ENCODE results near the gene CLN3. TPM values are rescaled to one million over a fixed set of nuclear protein-coding genes. Genes with fewer than 3 reads are reported as not detected.
"Not testable (repeated sequence)": the region's sequence is repeated elsewhere in the genome, so short reads cannot be mapped to it uniquely, and the experiment has no call there.

CLN3 gene
- total and polyA plus RNA-seq, 12 donors = 8.4 to 78.0 (median 36.3) TPM

GRCh38 chr16:28502290-28502689 is 10.4 kb upstream of the CLN3 start:
- WGBS, 4 donors = 73 to 87% (median 78%) methylated on average over 2 of the region's 2 CpGs
- intact Hi-C loops (cut with DNase I) = no loop called here
- H3K9me3 ChIP-seq (replicated peaks in 1 of 3) = no peaks in the 10 kb centered on the region
- DNase-seq = no peak
- no peaks in the 10 kb centered on the region for H3K36me3 ChIP-seq (replicated peaks in 1 of 2)
- H3K27ac ChIP-seq = no peak overlapping the region
- no peaks in the 10 kb centered on the region for H3K27me3 ChIP-seq
- H3K4me1 ChIP-seq (replicated peaks in 1 of 2) = no peaks in the 10 kb centered on the region
- no peak for TF ChIP-seq POLR2A (IDR thresholded peaks at IDR 0.05)
- no peak for TF ChIP-seq CTCF (IDR thresholded peaks at IDR 0.05)
- no peak overlapping the region for H3K4me3 ChIP-seq

- H3K36me3 ChIP-seq (replicated peaks in 1 of 2) = no peaks in the 10 kb centered on the region
- WGBS, 4 donors = 82 to 87% (median 84%) methylated on average over 17 to 19 of the region's 19 CpGs
- DNase-seq = no peak
- no peaks in the 10 kb centered on the region for H3K27me3 ChIP-seq
- TF ChIP-seq POLR2A (IDR thresholded peaks at IDR 0.05) (no peak), CTCF (IDR thresholded peaks at IDR 0.05) (no peak)
- H3K4me3 ChIP-seq = no peak overlapping the region
- intact Hi-C loops (cut with DNase I) = no loop called here
- H3K27ac ChIP-seq = no peak overlapping the region
- no peaks in the 10 kb centered on the region for H3K9me3 ChIP-seq (replicated peaks in 1 of 3)
- H3K4me1 ChIP-seq (replicated peaks in 1 of 2) = no peaks in the 10 kb centered on the region
These were observed 9.7 kb upstream of the CLN3 start for GRCh38 chr16:28501258-28502232.

GRCh38 chr16:28500476-28501180 is 8.8 kb upstream of the CLN3 start:
- H3K4me1 ChIP-seq (replicated peaks in 1 of 2); intact Hi-C loops (cut with DNase I): not testable (repeated sequence)

GRCh38 chr16:28499854-28500253 is 8.0 kb upstream of the CLN3 start:
- intact Hi-C loops (cut with DNase I) = loop anchor here (5.0 to 10.0 kb wide), 3 partner anchors 42 to 105 kb away; no protein-coding TSS in a partner anchor
- 63 to 72% (median 68%) methylated on average over 9 to 10 of the region's 10 CpGs for WGBS, 4 donors

More at GRCh38 chr16:28500476-28501180, 8.8 kb upstream of the CLN3 start:
- H3K27me3 ChIP-seq; DNase-seq; H3K27ac ChIP-seq; H3K9me3 ChIP-seq (replicated peaks in 1 of 3); H3K4me3 ChIP-seq; H3K36me3 ChIP-seq (replicated peaks in 1 of 2): not testable (repeated sequence)
- 80 to 87% (median 86%) methylated on average over 18 of the region's 18 CpGs for WGBS, 4 donors

More at GRCh38 chr16:28499854-28500253, 8.0 kb upstream of the CLN3 start:
- no peaks in the 10 kb centered on the region for H3K4me1 ChIP-seq (replicated peaks in 1 of 2)
- DNase-seq = no peak
- no peak overlapping the region for H3K4me3 ChIP-seq
- H3K27me3 ChIP-seq = no peaks in the 10 kb centered on the region
- no peak for TF ChIP-seq POLR2A (IDR thresholded peaks at IDR 0.05)
- no peak for TF ChIP-seq CTCF (IDR thresholded peaks at IDR 0.05)
- H3K36me3 ChIP-seq (replicated peaks in 1 of 2) = no peaks in the 10 kb centered on the region
- H3K9me3 ChIP-seq (replicated peaks in 1 of 3) = no peaks in the 10 kb centered on the region
- no peak overlapping the region for H3K27ac ChIP-seq

Data from adrenal gland (tissue), 12 donors.